Measurements from ENCODE around the gene COL26A1. TPM values are rescaled to one million over a fixed set of nuclear protein-coding genes. Genes with fewer than 3 reads are reported as not detected.

Gene COL26A1
- total RNA-seq, 2 donors from 2014 or later = 3.8 to 10.3 TPM

DNA sequence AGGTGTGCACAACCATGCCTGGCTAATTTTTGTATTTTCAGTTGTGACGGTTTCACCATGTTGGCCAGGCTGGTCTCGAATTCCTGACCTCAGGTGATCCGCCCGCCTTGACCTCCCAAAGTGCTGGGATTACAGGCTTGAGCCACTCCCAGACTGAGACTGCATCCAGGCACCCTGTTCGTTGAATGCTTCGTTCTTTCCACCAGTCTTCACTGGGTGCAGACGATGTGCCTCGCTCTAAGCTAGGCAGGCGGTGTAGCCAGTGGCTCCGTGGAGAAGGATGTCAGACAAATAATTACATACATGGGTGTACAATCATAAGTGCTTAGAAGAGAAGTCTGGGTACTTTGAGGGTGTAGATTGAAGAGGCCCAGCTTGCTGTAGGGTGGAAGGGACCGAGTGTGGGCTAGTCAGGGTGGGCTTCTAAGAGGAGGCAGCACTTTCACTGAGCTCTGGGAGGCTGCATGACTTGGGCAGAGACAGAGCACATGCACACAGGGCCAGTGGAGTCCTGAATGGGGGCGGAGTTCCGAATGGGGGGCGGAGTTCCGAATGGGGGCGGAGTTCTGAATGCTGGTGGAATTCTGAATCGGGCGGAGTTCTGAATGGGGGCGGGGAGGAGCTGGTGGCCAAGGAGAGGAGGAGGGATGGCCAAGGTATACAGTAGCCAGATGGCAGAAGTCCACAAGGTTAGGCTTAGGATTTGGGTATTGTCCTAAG is 74.3 kb downstream of the COL26A1 start:
- TF ChIP-seq, protein P1, sequence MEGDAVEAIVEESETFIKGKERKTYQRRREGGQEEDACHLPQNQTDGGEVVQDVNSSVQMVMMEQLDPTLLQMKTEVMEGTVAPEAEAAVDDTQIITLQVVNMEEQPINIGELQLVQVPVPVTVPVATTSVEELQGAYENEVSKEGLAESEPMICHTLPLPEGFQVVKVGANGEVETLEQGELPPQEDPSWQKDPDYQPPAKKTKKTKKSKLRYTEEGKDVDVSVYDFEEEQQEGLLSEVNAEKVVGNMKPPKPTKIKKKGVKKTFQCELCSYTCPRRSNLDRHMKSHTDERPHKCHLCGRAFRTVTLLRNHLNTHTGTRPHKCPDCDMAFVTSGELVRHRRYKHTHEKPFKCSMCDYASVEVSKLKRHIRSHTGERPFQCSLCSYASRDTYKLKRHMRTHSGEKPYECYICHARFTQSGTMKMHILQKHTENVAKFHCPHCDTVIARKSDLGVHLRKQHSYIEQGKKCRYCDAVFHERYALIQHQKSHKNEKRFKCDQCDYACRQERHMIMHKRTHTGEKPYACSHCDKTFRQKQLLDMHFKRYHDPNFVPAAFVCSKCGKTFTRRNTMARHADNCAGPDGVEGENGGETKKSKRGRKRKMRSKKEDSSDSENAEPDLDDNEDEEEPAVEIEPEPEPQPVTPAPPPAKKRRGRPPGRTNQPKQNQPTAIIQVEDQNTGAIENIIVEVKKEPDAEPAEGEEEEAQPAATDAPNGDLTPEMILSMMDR (IDR thresholded peaks at IDR 0.05) = no peak
- no peak for TF ChIP-seq POLR2AphosphoS5 (IDR thresholded peaks at IDR 0.05)
- TF ChIP-seq POLR2A (IDR thresholded peaks at IDR 0.05) = no peak
- no peaks in the 10 kb centered on the region for H3K9me3 ChIP-seq
- no peaks in the 10 kb centered on the region for H3K36me3 ChIP-seq
- H3K4me3 ChIP-seq = no peak overlapping the region
- H3K27me3 ChIP-seq (replicated peaks; ENCODE audit: insufficient read depth) = no peaks in the 10 kb centered on the region
- 78% methylated on average over 19 of the region's 19 CpGs for WGBS
- no peak for DNase-seq (ENCODE audit: low spot score)
- intact Hi-C loops (cut with DNase I) = no loop called here
- H3K4me1 ChIP-seq (replicated peaks) = no peaks in the 10 kb centered on the region
- no peak overlapping the region for H3K27ac ChIP-seq

- intact Hi-C loops (cut with DNase I) = no loop called here
- WGBS = 77% methylated on average over 7 of the region's 7 CpGs
- TF ChIP-seq, protein P1 (IDR thresholded peaks at IDR 0.05) = no peak
- TF ChIP-seq POLR2A (IDR thresholded peaks at IDR 0.05) = no peak
- no peak for TF ChIP-seq POLR2AphosphoS5 (IDR thresholded peaks at IDR 0.05)
- Histone ChIP-seq H3K9me3 (no peaks in the 10 kb centered on the region), H3K4me1 (replicated peaks) (no peaks in the 10 kb centered on the region), H3K4me3 (no peak overlapping the region), H3K36me3 (no peaks in the 10 kb centered on the region), H3K27ac (no peak overlapping the region), H3K27me3 (replicated peaks; ENCODE audit: insufficient read depth) (no peaks in the 10 kb centered on the region)
- no peak for DNase-seq (ENCODE audit: low spot score)
Observed at GRCh38 chr7:101441890-101442289, 79.2 kb downstream of the COL26A1 start.

GRCh38 chr7:101442426-101443070 is 79.9 kb downstream of the COL26A1 start:
- no peak for TF ChIP-seq POLR2A (IDR thresholded peaks at IDR 0.05)
- TF ChIP-seq, protein P1 (IDR thresholded peaks at IDR 0.05) = no peak
- TF ChIP-seq POLR2AphosphoS5 (IDR thresholded peaks at IDR 0.05) = no peak
- H3K9me3 ChIP-seq = no peaks in the 10 kb centered on the region
- no peak for DNase-seq (ENCODE audit: low spot score)

GRCh38 chr7:101450064-101450463 is 87.4 kb downstream of the COL26A1 start:
- 94% methylated on average over 4 of the region's 4 CpGs for WGBS
- no peaks in the 10 kb centered on the region for H3K9me3 ChIP-seq
- no peak overlapping the region for H3K27ac ChIP-seq
- H3K36me3 ChIP-seq = no peaks in the 10 kb centered on the region
- no peaks in the 10 kb centered on the region for H3K27me3 ChIP-seq (replicated peaks; ENCODE audit: insufficient read depth)
- intact Hi-C loops (cut with DNase I) = no loop called here
- no peaks in the 10 kb centered on the region for H3K4me1 ChIP-seq (replicated peaks)
- H3K4me3 ChIP-seq = no peak overlapping the region
- TF ChIP-seq POLR2AphosphoS5 (IDR thresholded peaks at IDR 0.05) (no peak), POLR2A (IDR thresholded peaks at IDR 0.05) (no peak)
- TF ChIP-seq, protein P1 (IDR thresholded peaks at IDR 0.05) = no peak
- no peak for DNase-seq (ENCODE audit: low spot score)

More at GRCh38 chr7:101442426-101443070, 79.9 kb downstream of the COL26A1 start:
- H3K4me3 ChIP-seq = no peak overlapping the region
- no peaks in the 10 kb centered on the region for H3K4me1 ChIP-seq (replicated peaks)
- 61% methylated on average over 15 of the region's 15 CpGs for WGBS
- no peaks in the 10 kb centered on the region for H3K27me3 ChIP-seq (replicated peaks; ENCODE audit: insufficient read depth)
- H3K36me3 ChIP-seq = no peaks in the 10 kb centered on the region
- no peak overlapping the region for H3K27ac ChIP-seq
- intact Hi-C loops (cut with DNase I) = no loop called here

- H3K27ac ChIP-seq = no peak overlapping the region
- no peaks in the 10 kb centered on the region for H3K9me3 ChIP-seq
- TF ChIP-seq POLR2A (IDR thresholded peaks at IDR 0.05) (no peak), POLR2AphosphoS5 (IDR thresholded peaks at IDR 0.05) (no peak)
- TF ChIP-seq, protein P1 (IDR thresholded peaks at IDR 0.05) = no peak
- no peaks in the 10 kb centered on the region for H3K36me3 ChIP-seq
- H3K27me3 ChIP-seq (replicated peaks; ENCODE audit: insufficient read depth) = no peaks in the 10 kb centered on the region
- intact Hi-C loops (cut with DNase I) = no loop called here
- H3K4me3 ChIP-seq = no peak overlapping the region
- WGBS = 35% methylated on average over 5 of the region's 5 CpGs
- no peaks in the 10 kb centered on the region for H3K4me1 ChIP-seq (replicated peaks)
- DNase-seq (ENCODE audit: low spot score) = no peak
Observed at GRCh38 chr7:101453617-101454016, 90.9 kb downstream of the COL26A1 start.
